Uterus (tissue), 2 donors: ENCODE measurements around the gene PAX2.

Experiments
- POLR2A ChIP-seq, 2 donors: fragments of 450-650 bp; IDR thresholded peaks; one replicate each; pipeline ENCODE4 v1.6.1; 2016; ENCODE audit warnings: antibody characterized with exemption in 2 of 2, mild to moderate bottlenecking in 1 of 2, moderate library complexity in 1 of 2
- TF ChIP-seq, protein P1 (sequence below), 4 experiments: fragments of 200-600 bp in 2 of 4; fragments of 450-650 bp in 2 of 4; sonication (generic) in 2 of 4; IDR thresholded peaks; one replicate each; pipeline ENCODE4 v1.5.1; 2016 to 2019; ENCODE audit warnings: antibody characterized with exemption in 4 of 4, mild to moderate bottlenecking in 2 of 4, moderate library complexity in 1 of 4

DNA sequence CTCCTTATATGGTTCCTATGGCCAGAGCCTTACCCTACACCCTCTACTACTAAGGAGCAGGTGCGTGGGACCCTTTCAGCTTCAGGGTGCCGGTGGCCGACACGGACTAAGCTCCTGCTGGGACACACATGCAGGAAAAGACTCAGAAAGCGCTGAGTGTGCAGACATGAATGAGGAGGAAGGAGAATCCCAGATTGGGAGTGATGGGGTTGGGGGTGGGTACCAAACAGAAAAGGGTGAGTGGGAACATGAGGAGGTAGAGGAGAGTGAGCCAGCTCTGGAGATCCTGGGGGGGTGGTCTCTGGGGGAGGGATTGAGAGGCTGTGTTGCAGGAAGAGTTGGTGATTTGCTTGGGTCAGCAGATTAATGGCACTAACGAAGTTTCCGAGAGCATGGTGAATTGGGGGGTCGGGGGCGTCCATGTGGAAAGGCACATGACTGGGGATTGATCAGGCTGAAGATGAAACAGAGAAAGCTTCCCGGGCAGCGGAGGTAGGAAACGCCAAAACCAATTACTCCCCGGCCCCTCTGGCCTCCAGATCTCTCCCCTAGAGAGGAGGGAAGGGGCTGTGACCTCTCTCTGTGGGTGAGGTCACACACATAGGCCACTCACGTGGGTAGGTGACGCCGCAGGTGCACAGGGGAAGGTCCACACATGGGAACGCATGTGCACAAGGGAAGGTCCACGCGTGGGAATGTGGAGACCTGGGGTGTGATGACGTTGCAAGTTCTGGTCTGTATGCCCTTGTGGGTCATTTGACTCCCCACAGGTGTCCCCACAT lies 129.5 kb downstream of the PAX2 start:
- TF ChIP-seq, protein P1, sequence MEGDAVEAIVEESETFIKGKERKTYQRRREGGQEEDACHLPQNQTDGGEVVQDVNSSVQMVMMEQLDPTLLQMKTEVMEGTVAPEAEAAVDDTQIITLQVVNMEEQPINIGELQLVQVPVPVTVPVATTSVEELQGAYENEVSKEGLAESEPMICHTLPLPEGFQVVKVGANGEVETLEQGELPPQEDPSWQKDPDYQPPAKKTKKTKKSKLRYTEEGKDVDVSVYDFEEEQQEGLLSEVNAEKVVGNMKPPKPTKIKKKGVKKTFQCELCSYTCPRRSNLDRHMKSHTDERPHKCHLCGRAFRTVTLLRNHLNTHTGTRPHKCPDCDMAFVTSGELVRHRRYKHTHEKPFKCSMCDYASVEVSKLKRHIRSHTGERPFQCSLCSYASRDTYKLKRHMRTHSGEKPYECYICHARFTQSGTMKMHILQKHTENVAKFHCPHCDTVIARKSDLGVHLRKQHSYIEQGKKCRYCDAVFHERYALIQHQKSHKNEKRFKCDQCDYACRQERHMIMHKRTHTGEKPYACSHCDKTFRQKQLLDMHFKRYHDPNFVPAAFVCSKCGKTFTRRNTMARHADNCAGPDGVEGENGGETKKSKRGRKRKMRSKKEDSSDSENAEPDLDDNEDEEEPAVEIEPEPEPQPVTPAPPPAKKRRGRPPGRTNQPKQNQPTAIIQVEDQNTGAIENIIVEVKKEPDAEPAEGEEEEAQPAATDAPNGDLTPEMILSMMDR (IDR thresholded peaks at IDR 0.05), result no peak
- no peak for TF ChIP-seq POLR2A (IDR thresholded peaks at IDR 0.05)
